GM13977 (cell line): ENCODE measurements around the gene FFAR2.

Source experiments
- DNase-seq: peaks from one replicate; pipeline ENCODE4 v3.0.0; 2012; ENCODE audit warnings: low spot score
- CTCF ChIP-seq: IDR thresholded peaks from 2 replicates; pipeline ENCODE4 v1.5.1; 2012; ENCODE audit warnings: mild to moderate bottlenecking, control low read depth; ENCODE audit not compliant: insufficient read depth; ENCODE audit errors: extremely low read depth, missing control alignments
- in situ Hi-C: fragments of 300-500 bp; cut with MboI; formaldehyde crosslinking; loops from one replicate; pipeline ENCODE4 v1.12.0; 2022; ENCODE audit warnings: low sequenced_read_pairs, low pct_unique_long_range_greater_than_20kb, mixed read lengths, inconsistent platforms; ENCODE audit not compliant: unreplicated experiment

Gene FFAR2

GRCh38 chr19:35490364-35490763, 42.3 kb downstream of the FFAR2 start, which contains the start of gene KRTDAP:
Gene KRTDAP (minus strand): TSS chr19:35490464. CDS start chr19:35490442, 22 bp downstream.
- no peak for DNase-seq
- TF ChIP-seq CTCF = no peak
- in situ Hi-C loops = no loop called here

- in situ Hi-C loops = no loop called here
- no peak for DNase-seq
- TF ChIP-seq CTCF = no peak
Measured at GRCh38 chr19:35491836-35492360, 43.8 kb downstream of the FFAR2 start.

GRCh38 chr19:35493971-35494370, 45.9 kb downstream of the FFAR2 start:
- no peak for DNase-seq
- no peak for TF ChIP-seq CTCF
- in situ Hi-C loops = no loop called here

GRCh38 chr19:35495107-35496064, 47.3 kb downstream of the FFAR2 start:
- peak; percentile 86 for DNase-seq
- TF ChIP-seq CTCF = peak; percentile 91
- in situ Hi-C loops = no loop called here

- TF ChIP-seq CTCF = no peak
- no peak for DNase-seq
- in situ Hi-C loops = no loop called here
Measured at GRCh38 chr19:35497406-35497805, 49.3 kb downstream of the FFAR2 start.

GRCh38 chr19:35498220-35498619, 50.2 kb downstream of the FFAR2 start:
- in situ Hi-C loops = no loop called here
- no peak for DNase-seq
- no peak for TF ChIP-seq CTCF
